Fibroblast of lung (primary cell): ENCODE data around the gene HTR3E.

ENCODE experiments used
- EZH2 ChIP-seq: IDR thresholded peaks from 2 replicates; pipeline ENCODE4 v1.5.1; 2012; ENCODE audit warnings: low read length, control low read depth, mild to moderate bottlenecking; ENCODE audit errors: missing control alignments
- TF ChIP-seq, protein P1 (sequence below), 2 donors: IDR thresholded peaks in 1 of 2; conservative IDR thresholded peaks in 1 of 2; 1 replicate in 1 of 2; 2 replicates in 1 of 2; pipeline ENCODE4 v1.5.1; 2011 to 2012; ENCODE audit warnings: low read length in 2 of 2, control low read depth in 1 of 2, inconsistent platforms in 1 of 2, low read depth in 1 of 2, mild to moderate bottlenecking in 1 of 2

DNA sequence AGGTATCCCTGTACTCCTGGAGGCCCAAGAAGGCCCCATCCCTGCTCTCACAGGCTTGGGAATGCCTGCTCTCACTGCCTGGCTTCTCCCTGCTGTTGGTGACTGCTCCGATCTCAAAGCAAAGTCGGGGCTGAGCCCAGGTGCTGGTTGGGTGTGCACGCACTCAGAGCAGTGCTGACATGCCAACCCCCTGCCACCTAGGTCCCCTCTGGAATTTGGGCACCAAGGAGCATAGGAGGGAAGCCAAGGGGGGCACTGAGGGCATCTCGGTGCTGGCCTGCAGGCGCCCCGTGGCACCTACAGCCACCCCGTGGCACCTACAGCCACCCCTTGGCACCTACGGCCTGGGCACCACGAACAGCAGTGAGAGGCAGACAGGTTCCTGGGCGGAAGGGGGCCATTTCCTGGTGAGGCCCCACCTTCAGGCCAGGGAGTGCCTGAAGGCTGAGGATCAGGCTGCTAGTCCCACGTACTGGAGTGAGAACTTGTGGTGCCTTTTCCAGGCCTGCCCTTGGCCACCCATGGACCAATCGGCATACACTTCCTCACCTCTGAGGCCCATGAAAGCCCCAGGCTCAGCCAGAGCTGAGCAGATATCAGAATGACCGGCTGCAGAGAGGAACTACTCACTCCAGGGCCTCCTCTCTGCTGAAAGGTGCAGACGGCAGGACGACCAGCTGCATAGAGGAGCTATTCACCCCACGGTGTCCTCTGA, 15.6 kb upstream of the HTR3E start:
- TF ChIP-seq, protein P1, sequence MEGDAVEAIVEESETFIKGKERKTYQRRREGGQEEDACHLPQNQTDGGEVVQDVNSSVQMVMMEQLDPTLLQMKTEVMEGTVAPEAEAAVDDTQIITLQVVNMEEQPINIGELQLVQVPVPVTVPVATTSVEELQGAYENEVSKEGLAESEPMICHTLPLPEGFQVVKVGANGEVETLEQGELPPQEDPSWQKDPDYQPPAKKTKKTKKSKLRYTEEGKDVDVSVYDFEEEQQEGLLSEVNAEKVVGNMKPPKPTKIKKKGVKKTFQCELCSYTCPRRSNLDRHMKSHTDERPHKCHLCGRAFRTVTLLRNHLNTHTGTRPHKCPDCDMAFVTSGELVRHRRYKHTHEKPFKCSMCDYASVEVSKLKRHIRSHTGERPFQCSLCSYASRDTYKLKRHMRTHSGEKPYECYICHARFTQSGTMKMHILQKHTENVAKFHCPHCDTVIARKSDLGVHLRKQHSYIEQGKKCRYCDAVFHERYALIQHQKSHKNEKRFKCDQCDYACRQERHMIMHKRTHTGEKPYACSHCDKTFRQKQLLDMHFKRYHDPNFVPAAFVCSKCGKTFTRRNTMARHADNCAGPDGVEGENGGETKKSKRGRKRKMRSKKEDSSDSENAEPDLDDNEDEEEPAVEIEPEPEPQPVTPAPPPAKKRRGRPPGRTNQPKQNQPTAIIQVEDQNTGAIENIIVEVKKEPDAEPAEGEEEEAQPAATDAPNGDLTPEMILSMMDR (conservative IDR thresholded peaks at IDR 0.05 in 1 of 2, IDR thresholded peaks at IDR 0.05 in 1 of 2; ENCODE audit: low read depth in 1 of 2, low read length in 2 of 2): no peak
- TF ChIP-seq EZH2: no peak
